Subcutaneous abdominal adipose tissue (tissue), 5 donors: ENCODE measurements around the gene IER3.

Experiments used
- H3K27ac ChIP-seq: one replicate; pipeline ENCODE4 v1.7.0; 2013; ENCODE audit warnings: low read depth, mild to moderate bottlenecking, inconsistent platforms, low read length, moderate library complexity
- H3K27me3 ChIP-seq, 5 donors: one replicate each; pipeline ENCODE4 v1.7.0; 2013; ENCODE audit warnings: low read length in 5 of 5, inconsistent platforms in 1 of 5; ENCODE audit not compliant: control insufficient read depth in 5 of 5, insufficient read depth in 4 of 5
- H3K36me3 ChIP-seq, 5 donors: one replicate each; pipeline ENCODE4 v1.7.0; 2013; ENCODE audit warnings: low read length in 5 of 5; ENCODE audit not compliant: control insufficient read depth in 5 of 5, insufficient read depth in 5 of 5
- H3K4me1 ChIP-seq, 5 donors: one replicate each; pipeline ENCODE4 v1.7.0; 2013; ENCODE audit warnings: low read length in 5 of 5, mild to moderate bottlenecking in 3 of 5, moderate library complexity in 1 of 5; ENCODE audit not compliant: control insufficient read depth in 5 of 5, insufficient read depth in 5 of 5
- H3K4me3 ChIP-seq, 5 donors: one replicate each; pipeline ENCODE4 v1.7.0; 2013; ENCODE audit warnings: low read length in 5 of 5, low read depth in 1 of 5
- H3K9ac ChIP-seq, 5 donors: one replicate each; pipeline ENCODE4 v1.7.0; 2013; ENCODE audit warnings: low read length in 5 of 5, mild to moderate bottlenecking in 4 of 5, moderate library complexity in 3 of 5
- H3K9me3 ChIP-seq, 5 donors: one replicate each; pipeline ENCODE4 v1.7.0; 2013; ENCODE audit warnings: low read length in 5 of 5; ENCODE audit not compliant: control insufficient read depth in 5 of 5
- donor health status: healthy.
- donor health status: healthy.
- donor health status: healthy.
- donor health status: healthy.
- donor health status: healthy.

Gene IER3

GRCh38 chr6:30738532-30738931 lies 5.8 kb downstream of the IER3 start:
- Histone ChIP-seq H3K9ac (no peak overlapping the region), H3K9me3 (no peaks in the 10 kb centered on the region), H3K27me3 (no peaks in the 10 kb centered on the region), H3K4me1 (peaks cover 17 to 55% (median 29%) of the 10 kb centered on the region in 5 donors), H3K36me3 (peaks cover 15 to 72% (median 56%) of the 10 kb centered on the region in 5 donors), H3K4me3 (no peak overlapping the region), H3K27ac (no peak overlapping the region)

- Histone ChIP-seq H3K36me3 (peaks cover 15 to 90% (median 72%) of the 10 kb centered on the region in 5 donors), H3K27ac (no peak overlapping the region), H3K9me3 (no peaks in the 10 kb centered on the region), H3K9ac (no peak overlapping the region), H3K4me1 (peaks cover 2 to 36% (median 10%) of the 10 kb centered on the region in 5 donors), H3K27me3 (no peaks in the 10 kb centered on the region), H3K4me3 (no peak overlapping the region)
These were observed 8.6 kb downstream of the IER3 start for GRCh38 chr6:30735668-30736314.

GRCh38 chr6:30732237-30732943 lies 12.0 kb downstream of the IER3 start:
- no peak overlapping the region for H3K9ac ChIP-seq
- no peak overlapping the region for H3K4me3 ChIP-seq
- no peaks in the 10 kb centered on the region for H3K27me3 ChIP-seq
- peaks cover 0 to 17% (median 15%) of the 10 kb centered on the region in 5 donors for H3K4me1 ChIP-seq
- peaks cover 0 to 88% (median 71%) of the 10 kb centered on the region in 5 donors for H3K36me3 ChIP-seq
- no peaks in the 10 kb centered on the region for H3K9me3 ChIP-seq
- no peak overlapping the region for H3K27ac ChIP-seq

GRCh38 chr6:30730601-30731435 lies 13.5 kb downstream of the IER3 start:
- H3K27me3 ChIP-seq, result no peaks in the 10 kb centered on the region
- H3K27ac ChIP-seq, result no peak overlapping the region
- no peak overlapping the region for H3K4me3 ChIP-seq
- no peaks in the 10 kb centered on the region for H3K9me3 ChIP-seq
- peaks cover 0 to 15% (median 9%) of the 10 kb centered on the region in 5 donors for H3K4me1 ChIP-seq
- H3K9ac ChIP-seq, result no peak overlapping the region
- H3K36me3 ChIP-seq, result peaks cover 3 to 87% (median 73%) of the 10 kb centered on the region in 5 donors

- Histone ChIP-seq H3K9ac (no peak overlapping the region), H3K27ac (no peak overlapping the region), H3K4me1 (peaks cover 3 to 22% (median 13%) of the 10 kb centered on the region in 5 donors), H3K4me3 (no peak overlapping the region), H3K36me3 (peaks cover 7 to 88% (median 80%) of the 10 kb centered on the region in 5 donors), H3K27me3 (no peaks in the 10 kb centered on the region), H3K9me3 (no peaks in the 10 kb centered on the region)
These were observed 16.3 kb downstream of the IER3 start for GRCh38 chr6:30727920-30728553.

- Histone ChIP-seq H3K9ac (no peak overlapping the region), H3K36me3 (peaks cover 10 to 80% (median 76%) of the 10 kb centered on the region in 5 donors), H3K4me3 (no peak overlapping the region), H3K27ac (no peak overlapping the region), H3K27me3 (no peaks in the 10 kb centered on the region), H3K4me1 (peaks cover 5 to 35% (median 24%) of the 10 kb centered on the region in 5 donors), H3K9me3 (no peaks in the 10 kb centered on the region)
These were observed 17.6 kb downstream of the IER3 start for GRCh38 chr6:30726506-30727413.

- no peak overlapping the region for H3K27ac ChIP-seq
- H3K4me1 ChIP-seq, result peaks cover 5 to 38% (median 27%) of the 10 kb centered on the region in 5 donors
- H3K27me3 ChIP-seq, result no peaks in the 10 kb centered on the region
- no peaks in the 10 kb centered on the region for H3K9me3 ChIP-seq
- H3K4me3 ChIP-seq, result no peak overlapping the region
- H3K9ac ChIP-seq, result no peak overlapping the region
- peaks cover 10 to 75% (median 70%) of the 10 kb centered on the region in 5 donors for H3K36me3 ChIP-seq
These were observed 18.4 kb downstream of the IER3 start for GRCh38 chr6:30725713-30726505.

- Histone ChIP-seq H3K4me1 (peaks cover 5 to 31% (median 23%) of the 10 kb centered on the region in 5 donors), H3K4me3 (no peak overlapping the region), H3K9me3 (no peaks in the 10 kb centered on the region), H3K27me3 (no peaks in the 10 kb centered on the region), H3K9ac (no peak overlapping the region), H3K27ac (peak overlapping the region; percentile 41), H3K36me3 (peaks cover 10 to 67% (median 62%) of the 10 kb centered on the region in 5 donors)
These were observed 19.3 kb downstream of the IER3 start for GRCh38 chr6:30724906-30725667.
